ENCODE measurements around the gene UEVLD.

The UEVLD gene

GRCh38 chr11:18578975-18579598, 9.4 kb downstream of the UEVLD start:
- DNase-seq (ENCODE audit: extremely low read depth, low read depth), result no peak
- TF ChIP-seq CTCF (IDR thresholded peaks at IDR 0.05; ENCODE audit: low read depth, low read length), result no peak

GRCh38 chr11:18575361-18575760, 13.2 kb downstream of the UEVLD start:
- no peak for DNase-seq (ENCODE audit: extremely low read depth, low read depth)
- no peak for TF ChIP-seq CTCF (IDR thresholded peaks at IDR 0.05; ENCODE audit: low read depth, low read length)

GRCh38 chr11:18567081-18567480, 21.5 kb downstream of the UEVLD start:
- DNase-seq (ENCODE audit: extremely low read depth, low read depth), result no peak
- TF ChIP-seq CTCF (IDR thresholded peaks at IDR 0.05; ENCODE audit: low read depth, low read length), result no peak

- no peak for TF ChIP-seq CTCF (IDR thresholded peaks at IDR 0.05; ENCODE audit: low read depth, low read length)
Measured at GRCh38 chr11:18566406-18566805, 22.1 kb downstream of the UEVLD start.

GRCh38 chr11:18564149-18564548, 24.4 kb downstream of the UEVLD start:
- no peak for DNase-seq (ENCODE audit: extremely low read depth, low read depth)
- TF ChIP-seq CTCF (IDR thresholded peaks at IDR 0.05; ENCODE audit: low read depth, low read length), result no peak

More at GRCh38 chr11:18566406-18566805, 22.1 kb downstream of the UEVLD start:
- DNase-seq (ENCODE audit: extremely low read depth, low read depth), result no peak

- TF ChIP-seq CTCF (IDR thresholded peaks at IDR 0.05; ENCODE audit: low read depth, low read length), result no peak
- no peak for DNase-seq (ENCODE audit: extremely low read depth, low read depth)
Measured at GRCh38 chr11:18563090-18563730, 25.3 kb downstream of the UEVLD start.

GRCh38 chr11:18548001-18548400, 40.5 kb downstream of the UEVLD start:
- no peak for DNase-seq (ENCODE audit: extremely low read depth, low read depth)
- no peak for TF ChIP-seq CTCF (IDR thresholded peaks at IDR 0.05; ENCODE audit: low read depth, low read length)
